GM18870 (cell line): ENCODE data around the gene RAB33A.

Source experiments
- ATAC-seq: cut with Tn5 transposase; IDR thresholded peaks from one replicate; pipeline ENCODE4 v1.9.1; 2021; ENCODE audit warnings: moderate library complexity; ENCODE audit not compliant: unreplicated experiment

The RAB33A gene

DNA sequence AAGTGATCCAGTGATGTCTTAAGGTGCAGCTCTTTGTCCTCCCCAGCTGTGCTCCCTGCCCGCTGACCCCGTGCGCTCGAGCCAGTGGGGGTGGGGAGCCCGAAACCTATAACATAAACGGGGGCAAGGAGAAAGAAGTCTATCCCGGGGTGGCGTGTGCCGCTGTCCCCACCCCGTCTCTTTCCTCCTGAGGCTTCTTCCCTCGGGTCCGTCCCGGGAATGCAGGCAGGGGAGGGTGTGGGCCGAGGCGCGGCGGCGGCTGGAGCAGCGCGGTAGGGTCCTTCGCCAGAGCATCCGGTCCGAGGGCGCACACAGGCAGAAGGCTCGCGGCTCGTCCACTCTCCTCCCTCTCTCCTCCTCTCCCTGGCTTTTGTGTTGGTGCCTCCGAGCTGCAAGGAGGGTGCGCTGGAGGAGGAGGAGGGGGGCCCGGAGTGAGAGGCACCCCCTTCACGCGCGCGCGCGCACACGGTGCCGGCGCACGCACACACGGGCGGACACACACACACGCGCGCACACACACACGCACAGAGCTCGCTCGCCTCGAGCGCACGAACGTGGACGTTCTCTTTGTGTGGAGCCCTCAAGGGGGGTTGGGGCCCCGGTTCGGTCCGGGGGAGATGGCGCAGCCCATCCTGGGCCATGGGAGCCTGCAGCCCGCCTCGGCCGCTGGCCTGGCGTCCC lies at the start of gene RAB33A:
Gene RAB33A, plus strand, starts transcription at position 517 of the 681 bp plus-strand sequence. Its CDS starts 101 bp downstream, at position 618.
- no peak for ATAC-seq

GRCh38 chrX:130124577-130124976 lies 47.2 kb upstream of the RAB33A start:
- no peak for ATAC-seq

DNA sequence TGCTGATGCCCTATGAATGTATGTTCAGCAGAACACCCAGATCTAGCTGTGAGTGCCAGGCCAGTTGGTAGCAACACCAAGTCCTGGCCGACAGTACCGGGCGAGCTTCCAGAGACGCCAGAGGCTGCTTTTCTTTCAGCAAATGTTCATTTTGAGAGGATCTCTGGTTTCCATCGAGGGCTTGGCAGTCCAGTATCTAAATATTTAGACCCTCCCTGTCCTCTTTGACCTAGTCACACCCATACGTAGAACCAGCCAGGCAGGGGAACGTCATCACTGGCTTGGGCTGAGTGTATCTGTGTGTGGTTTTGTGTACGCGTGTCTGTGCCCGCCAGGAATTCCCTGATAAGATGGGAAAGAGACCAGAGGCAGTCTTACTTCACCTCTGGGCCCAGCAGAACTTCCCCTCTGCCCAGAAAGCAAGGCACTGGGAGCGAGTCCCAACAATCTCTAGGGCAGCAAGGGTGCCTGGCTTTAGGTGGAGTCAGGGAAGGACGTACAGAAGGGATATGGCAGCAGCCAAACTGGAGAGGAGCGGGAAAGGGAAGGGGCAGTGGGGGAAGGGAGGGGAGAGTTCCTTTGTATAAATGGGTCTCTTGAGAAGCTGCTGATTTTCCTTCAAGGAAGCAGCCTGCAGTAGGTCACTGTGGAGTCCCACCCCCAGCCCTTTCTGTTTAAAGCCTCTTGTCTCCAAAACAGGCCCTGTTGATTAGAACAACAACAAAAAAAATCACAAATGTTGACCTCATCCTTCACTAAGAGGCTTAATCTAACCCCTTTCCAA lies 46.5 kb upstream of the RAB33A start:
- no peak for ATAC-seq

GRCh38 chrX:130130990-130131389 lies 40.8 kb upstream of the RAB33A start:
- no peak for ATAC-seq

GRCh38 chrX:130136496-130136895 lies 35.3 kb upstream of the RAB33A start:
- no peak for ATAC-seq

- no peak for ATAC-seq
Observed at GRCh38 chrX:130136961-130137360, 34.8 kb upstream of the RAB33A start.

DNA sequence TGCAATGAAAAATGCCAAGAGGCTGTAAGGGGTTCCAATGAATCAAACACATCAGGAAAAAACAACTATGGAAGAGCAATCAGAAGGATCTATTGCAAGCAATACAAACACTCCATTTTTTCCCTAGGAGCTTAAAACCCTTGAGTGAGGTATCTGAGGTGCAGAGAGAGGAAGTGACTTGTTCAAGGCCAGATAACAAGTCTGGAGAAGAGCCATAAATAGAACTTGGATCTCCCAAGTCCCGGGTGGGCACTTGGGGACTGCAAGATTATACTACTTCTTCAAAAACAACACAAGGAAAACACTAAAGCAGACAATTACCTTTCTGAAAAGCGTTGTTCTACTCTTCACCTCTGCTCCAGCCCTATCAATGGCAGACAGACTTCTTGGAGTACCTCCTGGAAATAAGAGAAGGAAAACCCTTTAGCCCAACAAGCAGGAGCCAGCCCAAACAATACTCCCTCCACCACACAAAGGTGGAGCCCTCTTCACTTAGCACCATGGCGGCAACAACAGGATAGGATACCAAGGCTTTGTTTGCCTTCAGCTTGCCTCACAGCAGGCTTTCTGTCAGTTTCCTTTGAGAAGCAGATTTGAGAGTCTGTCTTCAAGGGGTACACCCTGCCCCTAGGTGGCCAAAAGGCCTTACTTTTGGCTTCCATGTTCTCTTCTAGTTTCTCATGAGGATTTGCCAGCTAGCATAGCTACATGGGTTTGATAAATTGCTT lies 32.1 kb upstream of the RAB33A start:
- ATAC-seq, result no peak

DNA sequence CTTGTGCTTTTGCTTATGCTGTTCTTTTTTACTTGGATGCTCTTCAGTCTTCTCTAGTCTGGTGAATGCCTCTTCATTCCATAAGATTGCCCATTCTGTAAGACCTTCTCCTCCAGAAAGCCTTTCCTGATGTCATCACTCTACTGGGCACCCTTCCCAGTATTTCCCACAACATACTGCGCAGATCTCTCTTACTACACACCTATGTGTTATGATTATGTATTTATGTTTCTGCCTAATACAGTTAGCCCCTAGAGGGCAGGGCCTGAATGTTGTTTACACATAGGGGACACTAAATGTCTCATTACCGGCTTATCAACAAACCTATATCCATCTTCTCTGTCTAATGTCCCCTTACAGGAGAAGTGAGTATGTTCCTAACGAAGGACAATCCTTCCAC lies 27.3 kb upstream of the RAB33A start:
- ATAC-seq, result no peak

GRCh38 chrX:130145123-130145522 lies 26.6 kb upstream of the RAB33A start:
- no peak for ATAC-seq

- ATAC-seq, result no peak
Observed at GRCh38 chrX:130147631-130148030, 24.1 kb upstream of the RAB33A start.

DNA sequence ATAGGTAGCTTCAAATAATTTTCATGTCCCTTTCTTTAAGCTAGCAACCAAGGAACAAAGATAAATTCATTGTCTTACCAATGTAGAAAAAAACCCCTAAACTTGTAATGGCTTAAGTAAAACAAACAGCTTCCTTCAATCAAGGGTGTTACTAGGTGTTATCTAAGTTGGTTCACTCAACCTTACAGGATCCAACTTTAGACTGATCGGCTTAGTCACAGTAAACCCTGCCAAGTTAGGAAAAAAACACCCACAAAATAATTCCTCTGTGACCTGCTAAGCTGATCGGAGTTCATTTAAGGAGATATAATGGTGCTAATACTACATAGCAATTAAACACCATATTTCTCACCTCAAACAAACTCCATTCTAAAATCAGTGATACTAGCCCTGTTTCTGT lies 16.2 kb upstream of the RAB33A start:
- no peak for ATAC-seq

GRCh38 chrX:130158311-130158710 lies 13.5 kb upstream of the RAB33A start:
- no peak for ATAC-seq

DNA sequence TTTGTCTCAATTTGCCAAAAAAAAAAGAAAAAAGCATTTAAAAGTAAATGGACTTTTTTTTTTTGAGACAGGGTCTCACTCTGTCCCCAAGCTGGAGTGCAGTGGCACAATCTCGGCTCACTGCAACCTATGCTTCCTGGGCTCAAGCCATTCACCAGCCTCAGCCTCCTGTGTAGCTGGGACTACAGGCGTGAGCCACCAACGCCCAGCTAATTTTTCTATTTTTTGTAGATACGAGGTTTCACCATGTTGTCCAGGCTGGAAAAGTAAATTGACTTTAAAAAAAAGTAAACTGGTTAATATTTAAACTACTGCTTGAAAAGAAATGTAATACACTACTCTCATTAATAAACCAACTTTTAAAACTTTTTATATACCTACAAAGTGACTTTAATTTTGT lies 12.0 kb upstream of the RAB33A start:
- ATAC-seq, result no peak

GRCh38 chrX:130162094-130162735 lies 9.5 kb upstream of the RAB33A start:
- no peak for ATAC-seq

DNA sequence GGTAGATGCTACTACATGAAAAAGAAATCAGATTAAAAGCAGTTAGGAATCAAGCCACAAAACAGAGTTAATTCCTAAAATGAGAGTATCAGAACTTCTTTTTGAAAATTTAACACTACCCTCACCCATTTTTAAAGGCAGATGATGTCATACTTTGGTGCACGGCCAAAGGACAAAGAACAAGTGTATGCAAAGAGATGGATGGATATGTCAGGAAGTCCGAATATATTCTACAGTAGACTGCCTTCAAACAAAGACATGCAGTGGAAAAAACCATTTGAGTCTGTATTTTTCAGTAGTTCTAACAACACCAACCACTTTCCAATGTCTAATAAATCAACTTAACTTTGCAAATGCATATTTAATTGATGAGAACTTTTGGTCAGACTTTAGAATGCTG lies 8.4 kb upstream of the RAB33A start:
- no peak for ATAC-seq

GRCh38 chrX:130165181-130165702 lies 6.5 kb upstream of the RAB33A start:
- no peak for ATAC-seq

DNA sequence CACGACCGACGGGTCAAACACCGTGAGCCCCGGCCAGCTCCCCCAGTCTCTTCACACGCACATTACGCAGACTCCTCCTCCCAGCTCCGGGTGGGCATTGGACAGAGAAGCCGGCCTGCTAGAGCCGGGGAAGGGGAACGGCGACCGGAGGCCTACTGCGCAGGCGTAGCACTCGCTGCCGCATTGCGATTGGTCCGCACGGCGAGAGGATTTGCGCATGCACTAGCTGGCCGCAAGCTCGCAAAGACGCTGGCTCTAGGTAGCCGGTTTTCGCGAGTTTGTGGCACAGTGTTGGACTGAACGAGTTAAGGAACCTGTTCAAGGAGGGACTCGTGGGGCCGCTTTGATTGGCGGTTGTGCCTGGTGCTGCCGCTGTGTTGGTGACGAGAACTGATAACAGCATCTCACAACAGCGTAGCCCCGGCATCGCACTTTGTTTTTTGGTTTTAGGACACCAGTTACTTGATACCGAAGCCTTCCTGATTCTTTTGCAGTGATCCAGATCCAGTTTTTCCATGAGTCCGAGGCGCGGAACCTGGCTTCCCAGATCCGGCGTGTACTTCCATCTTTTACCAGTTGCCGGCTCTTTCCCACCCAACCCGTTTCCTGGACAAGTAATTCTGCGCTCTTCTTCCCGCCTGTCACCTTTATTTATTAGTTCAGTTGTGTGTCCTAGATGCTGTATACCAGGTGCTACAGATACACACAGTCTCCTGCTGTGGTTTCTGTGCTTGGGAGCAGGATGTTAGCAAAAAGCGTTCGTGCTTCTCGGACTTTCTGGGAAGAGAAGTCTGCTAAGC lies 5.9 kb upstream of the RAB33A start, which contains the start of gene AIFM1:
Gene AIFM1, minus strand, starts transcription at position 139 of the 800 bp plus-strand sequence. CDS start 185 bp downstream, outside the sequence.
- ATAC-seq, result peak; percentile 82

DNA sequence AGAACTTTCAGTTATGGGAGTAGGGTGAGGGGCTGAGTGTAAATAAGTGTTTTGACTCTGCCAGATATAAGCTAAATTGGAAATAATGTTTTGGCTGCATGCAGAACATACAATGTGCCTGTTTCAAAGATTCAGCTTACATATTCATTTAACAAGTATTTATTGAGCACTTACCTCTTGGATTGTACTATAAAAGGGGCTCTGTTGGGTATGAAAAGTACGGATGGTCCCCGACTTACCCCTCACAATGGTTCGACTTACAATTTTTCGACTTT lies 5.3 kb upstream of the RAB33A start:
- ATAC-seq, result no peak

DNA sequence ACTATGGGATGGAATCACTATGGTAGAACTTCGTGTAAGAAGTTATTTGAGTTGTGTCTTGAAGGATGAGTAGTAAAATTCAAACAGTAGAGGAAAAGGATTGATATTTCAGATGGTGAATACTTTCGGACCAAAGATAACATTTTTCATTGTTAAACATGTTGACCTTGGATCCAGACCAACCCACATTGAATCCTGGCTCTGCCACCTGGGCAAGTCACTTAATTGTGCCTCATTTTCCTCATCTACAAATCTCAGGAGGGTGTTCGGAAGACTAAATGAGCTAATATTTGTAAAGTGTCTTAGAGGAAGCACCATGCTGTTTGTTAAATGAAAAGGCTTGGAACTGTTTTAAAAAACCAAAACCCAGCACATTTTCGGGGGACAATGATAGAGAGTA lies 4.7 kb upstream of the RAB33A start:
- no peak for ATAC-seq

GRCh38 chrX:130170752-130171445 lies 863 bp upstream of the RAB33A start:
- peak; percentile 41 for ATAC-seq
